ENCODE results near the gene IL4R.

IL4R gene

GRCh38 chr16:27356794-27357193 is 43.0 kb downstream of the IL4R start:
- DNase-seq (ENCODE audit: low read depth in 3 of 3), result no peak

- DNase-seq (ENCODE audit: low read depth in 3 of 3), result no peak
These were observed 45.3 kb downstream of the IL4R start for GRCh38 chr16:27359051-27359450.

GRCh38 chr16:27359615-27360014 is 45.8 kb downstream of the IL4R start:
- DNase-seq (ENCODE audit: low read depth in 3 of 3), result no peak

GRCh38 chr16:27361987-27362386 is 48.2 kb downstream of the IL4R start:
- no peak for DNase-seq (ENCODE audit: low read depth in 3 of 3)

- no peak for DNase-seq (ENCODE audit: low read depth in 3 of 3)
These were observed 48.9 kb downstream of the IL4R start for GRCh38 chr16:27362570-27363245.

- DNase-seq (ENCODE audit: low read depth in 3 of 3), result no peak
These were observed 49.5 kb downstream of the IL4R start for GRCh38 chr16:27363246-27363632.

- no peak for DNase-seq (ENCODE audit: low read depth in 3 of 3)
These were observed 50.0 kb downstream of the IL4R start for GRCh38 chr16:27363797-27364196.

GRCh38 chr16:27364493-27365141 is 50.8 kb downstream of the IL4R start:
- DNase-seq (ENCODE audit: low read depth in 3 of 3), result no peak

GRCh38 chr16:27365142-27366089 is 51.6 kb downstream of the IL4R start:
- DNase-seq (ENCODE audit: low read depth in 3 of 3), result no peak

- DNase-seq (ENCODE audit: low read depth in 3 of 3), result peak; percentile 15 to 36 (median 29)
These were observed 53.1 kb downstream of the IL4R start for GRCh38 chr16:27366687-27367460.

GRCh38 chr16:27367461-27368357 is 53.9 kb downstream of the IL4R start:
- DNase-seq (ENCODE audit: low read depth in 3 of 3), result peak; percentile 71 to 90 (median 90)

- DNase-seq (ENCODE audit: low read depth in 3 of 3), result no peak
These were observed 54.6 kb downstream of the IL4R start for GRCh38 chr16:27368358-27368722.

GRCh38 chr16:27369806-27370205 is 56.0 kb downstream of the IL4R start:
- DNase-seq (ENCODE audit: low read depth in 3 of 3), result no peak

GRCh38 chr16:27370318-27370717 is 56.5 kb downstream of the IL4R start:
- DNase-seq (ENCODE audit: low read depth in 3 of 3), result no peak

GRCh38 chr16:27373312-27373711 is 59.5 kb downstream of the IL4R start:
- DNase-seq (ENCODE audit: low read depth in 3 of 3), result no peak

- DNase-seq (ENCODE audit: low read depth in 3 of 3), result no peak
These were observed 60.5 kb downstream of the IL4R start for GRCh38 chr16:27374221-27374803.

GRCh38 chr16:27374804-27375425 is 61.1 kb downstream of the IL4R start:
- no peak for DNase-seq (ENCODE audit: low read depth in 3 of 3)

- DNase-seq (ENCODE audit: low read depth in 3 of 3), result no peak
These were observed 64.1 kb downstream of the IL4R start for GRCh38 chr16:27377666-27378485.

GRCh38 chr16:27378871-27379481 is 65.2 kb downstream of the IL4R start:
- DNase-seq (ENCODE audit: low read depth in 3 of 3), result no peak
